ENCODE results near the gene MBD5.

GRCh38 chr2:148305476-148305875, 284.6 kb downstream of the MBD5 start:
- no peak for TF ChIP-seq CTCF (IDR thresholded peaks at IDR 0.05)
- no peak for TF ChIP-seq POLR2AphosphoS5 (IDR thresholded peaks at IDR 0.05)

Measured in prostate gland (tissue), 2 donors.